ENCODE measurements around the gene PHLPP1.

DNA sequence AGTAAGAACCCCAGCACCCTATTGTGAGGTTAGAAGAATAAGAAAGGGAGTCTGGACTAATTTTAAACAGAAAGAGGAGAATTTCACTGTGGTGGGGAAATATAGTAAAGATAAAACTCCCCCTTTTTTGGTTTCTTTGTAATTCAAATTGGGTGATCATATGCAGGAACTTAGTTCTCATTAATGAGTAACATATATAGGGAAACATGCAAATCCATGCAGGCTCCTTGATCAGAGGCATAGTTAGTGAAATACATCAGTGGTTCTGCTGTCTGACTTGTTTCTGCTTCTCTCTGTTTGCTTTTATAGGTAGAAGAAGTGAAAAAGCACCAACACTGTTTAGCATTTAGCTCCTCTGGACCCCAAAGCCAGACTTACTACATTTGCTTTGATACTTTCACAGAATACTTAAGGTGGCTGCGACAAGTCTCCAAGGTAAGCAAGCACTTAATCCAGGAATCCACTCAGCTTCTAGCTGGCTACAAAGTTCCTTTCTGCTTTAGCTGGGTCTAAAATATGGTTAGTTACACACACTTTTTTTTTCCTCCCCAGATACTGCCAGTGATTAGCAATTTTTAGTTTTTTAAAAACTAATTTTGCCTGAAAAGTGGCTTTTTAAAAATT, 123.2 kb downstream of the PHLPP1 start:
- TF ChIP-seq, protein P1, sequence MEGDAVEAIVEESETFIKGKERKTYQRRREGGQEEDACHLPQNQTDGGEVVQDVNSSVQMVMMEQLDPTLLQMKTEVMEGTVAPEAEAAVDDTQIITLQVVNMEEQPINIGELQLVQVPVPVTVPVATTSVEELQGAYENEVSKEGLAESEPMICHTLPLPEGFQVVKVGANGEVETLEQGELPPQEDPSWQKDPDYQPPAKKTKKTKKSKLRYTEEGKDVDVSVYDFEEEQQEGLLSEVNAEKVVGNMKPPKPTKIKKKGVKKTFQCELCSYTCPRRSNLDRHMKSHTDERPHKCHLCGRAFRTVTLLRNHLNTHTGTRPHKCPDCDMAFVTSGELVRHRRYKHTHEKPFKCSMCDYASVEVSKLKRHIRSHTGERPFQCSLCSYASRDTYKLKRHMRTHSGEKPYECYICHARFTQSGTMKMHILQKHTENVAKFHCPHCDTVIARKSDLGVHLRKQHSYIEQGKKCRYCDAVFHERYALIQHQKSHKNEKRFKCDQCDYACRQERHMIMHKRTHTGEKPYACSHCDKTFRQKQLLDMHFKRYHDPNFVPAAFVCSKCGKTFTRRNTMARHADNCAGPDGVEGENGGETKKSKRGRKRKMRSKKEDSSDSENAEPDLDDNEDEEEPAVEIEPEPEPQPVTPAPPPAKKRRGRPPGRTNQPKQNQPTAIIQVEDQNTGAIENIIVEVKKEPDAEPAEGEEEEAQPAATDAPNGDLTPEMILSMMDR (IDR thresholded peaks at IDR 0.05): no peak
- TF ChIP-seq POLR2A (IDR thresholded peaks at IDR 0.05): no peak
- TF ChIP-seq POLR2AphosphoS5 (IDR thresholded peaks at IDR 0.05): no peak
- TF ChIP-seq EP300 (IDR thresholded peaks at IDR 0.05; ENCODE audit: low read depth): no peak
